Endothelial cell of umbilical vein (primary cell): Measurements from ENCODE around the gene CFAP20. TPM values are rescaled to one million over a fixed set of nuclear protein-coding genes. Genes with fewer than 3 reads are reported as not detected.

Source experiments
- BruUV-seq: library from RNA; stranded (reverse); fragments of 400-500 nt; replicated peaks from 2 replicates; lab custom pipeline; 2021; lab: Mats Ljungman, UMichigan
- CTCF ChIA-PET: fragments of 300-600, 350-600 bp; sonication (Branson Sonifier 250); formaldehyde crosslinking; loops from one replicate; lab custom pipeline; 2021; ENCODE audit warnings: antibody characterized with exemption, inconsistent platforms; lab: Charles Lee
- POLR2A ChIA-PET: fragments of 300-600, 350-600 bp; sonication (Branson Sonifier 250); formaldehyde crosslinking; loops from one replicate; lab custom pipeline; 2021; ENCODE audit warnings: antibody characterized with exemption, inconsistent platforms; lab: Charles Lee
- DNase-seq: peaks from one replicate; pipeline ENCODE4 v3.0.0-alpha.2; 2011; ENCODE audit warnings: low read depth, low spot score
- FAIRE-seq: peaks from 2 replicates; lab custom pipeline; 2011; peaks lifted over from hg19 to GRCh38; lab: Jason Lieb, UNC
- H2AFZ ChIP-seq: 2 replicates; pipeline ENCODE4 v1.6.0; 2012; ENCODE audit warnings: low read depth, low read length, control low read depth, inconsistent platforms
- H3K27ac ChIP-seq: 2 replicates; pipeline ENCODE4 v1.5.1; 2011; ENCODE audit warnings: low read depth, mild to moderate bottlenecking, control low read depth, low read length, moderate library complexity; ENCODE audit not compliant: insufficient read depth
- H3K27me3 ChIP-seq, 2 experiments: 2 replicates each; pipeline versions ENCODE4 v1.6.0 to v1.6.1; 2011; ENCODE audit warnings: low read length in 2 of 2, mixed read lengths in 1 of 2; ENCODE audit not compliant: control insufficient read depth in 2 of 2, insufficient read depth in 2 of 2
- H3K36me3 ChIP-seq, 2 experiments: 2 replicates in 1 of 2; 3 replicates in 1 of 2; pipeline ENCODE4 v1.5.1; 2011; ENCODE audit warnings: low read length in 2 of 2, mild to moderate bottlenecking in 1 of 2, moderate library complexity in 1 of 2; ENCODE audit not compliant: control insufficient read depth in 2 of 2, insufficient read depth in 2 of 2; ENCODE audit errors: extremely low read depth in 1 of 2
- H3K4me1 ChIP-seq: 3 replicates; pipeline ENCODE4 v1.5.1; 2011; ENCODE audit warnings: mild to moderate bottlenecking, low read length; ENCODE audit not compliant: control insufficient read depth, insufficient read depth; ENCODE audit errors: extremely low read depth
- H3K4me2 ChIP-seq: 2 replicates; pipeline ENCODE4 v1.6.1; 2011; ENCODE audit warnings: low read length, control low read depth, mixed read lengths; ENCODE audit not compliant: insufficient read depth
- H3K4me3 ChIP-seq, 3 experiments: fragments of 200-600 bp in 1 of 3; sonication (generic), shearing (Covaris generic) in 1 of 3; replicated peaks in 1 of 3; 2 replicates each; pipeline ENCODE4 v1.5.1; 2011 to 2016; ENCODE audit warnings: control low read depth in 3 of 3, low read length in 3 of 3, mild to moderate bottlenecking in 2 of 3, inconsistent platforms in 1 of 3, low read depth in 1 of 3, moderate library complexity in 1 of 3; ENCODE audit not compliant: insufficient read depth in 1 of 3
- H3K79me2 ChIP-seq: 2 replicates; pipeline ENCODE4 v1.6.0; 2012; ENCODE audit warnings: low read length, inconsistent platforms; ENCODE audit not compliant: control insufficient read depth, insufficient read depth
- H3K9ac ChIP-seq: replicated peaks from 2 replicates; pipeline ENCODE3; 2011; ENCODE audit warnings: low read length, control low read depth; ENCODE audit not compliant: insufficient read depth; ENCODE audit errors: extremely low read depth
- H3K9me1 ChIP-seq: replicated peaks from 3 replicates; pipeline ENCODE4 v1.6.0; 2011; ENCODE audit warnings: mild to moderate bottlenecking, low read length; ENCODE audit not compliant: control insufficient read depth, insufficient read depth; ENCODE audit errors: extremely low read depth
- H3K9me3 ChIP-seq: replicated peaks from 2 replicates; pipeline ENCODE4 v1.5.1; 2012; ENCODE audit warnings: low read length, inconsistent platforms; ENCODE audit not compliant: control insufficient read depth, insufficient read depth
- H4K20me1 ChIP-seq: replicated peaks from 2 replicates; pipeline ENCODE3; 2011; ENCODE audit warnings: mild to moderate bottlenecking, low read length; ENCODE audit not compliant: control insufficient read depth, insufficient read depth; ENCODE audit errors: extremely low read depth
- EZH2 ChIP-seq: IDR thresholded peaks from 2 replicates; pipeline ENCODE4 v1.6.1; 2012; ENCODE audit warnings: borderline replicate concordance, low read depth, mild to moderate bottlenecking, moderate library complexity, low read length, inconsistent platforms; ENCODE audit not compliant: severe bottlenecking
- FOS ChIP-seq: IDR thresholded peaks from 2 replicates; pipeline ENCODE4 v1.6.1; 2011; ENCODE audit warnings: mild to moderate bottlenecking, low read length, moderate library complexity, borderline replicate concordance; ENCODE audit not compliant: insufficient read depth
- GATA2 ChIP-seq: IDR thresholded peaks from 2 replicates; pipeline ENCODE4 v1.7.0; 2011; ENCODE audit warnings: low read depth, mild to moderate bottlenecking, moderate library complexity, mixed read lengths, low read length; ENCODE audit not compliant: insufficient read length, insufficient read depth
- JUN ChIP-seq: IDR thresholded peaks from 2 replicates; pipeline ENCODE4 v1.6.1; 2011; ENCODE audit warnings: borderline replicate concordance, low read depth; ENCODE audit not compliant: insufficient read length, insufficient read depth
- MYC ChIP-seq: IDR thresholded peaks from one replicate; pipeline ENCODE4 v1.6.1; 2011; ENCODE audit warnings: mild to moderate bottlenecking, low read depth, low read length
- POLR2A ChIP-seq: IDR thresholded peaks from 2 replicates; pipeline ENCODE4 v1.6.1; 2012; ENCODE audit warnings: low read depth, mild to moderate bottlenecking, control low read depth, low read length
- POLR2AphosphoS5 ChIP-seq: IDR thresholded peaks from 2 replicates; pipeline ENCODE4 v1.6.1; 2012; ENCODE audit warnings: low read depth, mild to moderate bottlenecking, control low read depth, low read length, moderate library complexity; ENCODE audit not compliant: insufficient read depth
- dilution Hi-C: fragments of 300-500 bp; cut with MboI; formaldehyde crosslinking; loops from one replicate; pipeline ENCODE4 v1.15.0; 2019; ENCODE audit warnings: low sequenced_read_pairs; ENCODE audit not compliant: extremely low pct_ligation_motif_present
- intact Hi-C: fragments of 100-400 bp; cut with micrococcal nuclease; formaldehyde crosslinking; loops from one replicate; pipeline ENCODE4 v1.10.0; 2022
- polyA plus RNA-seq, 4 experiments: library from polyadenylated mRNA; depleted of rRNA in 3 of 4; stranded (reverse) in 3 of 4; unstranded in 1 of 4; fragments of >200 nt; gene quantifications; 2 replicates each; pipeline versions ENCODE4 v1.2.1 to v1.2.3, GENCODE V29; 2011 to 2012; ENCODE audit warnings: missing spikeins in 1 of 4
- total RNA-seq: library from RNA; stranded (reverse); gene quantifications from 2 replicates; pipeline ENCODE4 v1.2.3, GENCODE V29; 2021
- TF ChIP-seq, protein P1 (sequence below): IDR thresholded peaks from 2 replicates; pipeline ENCODE4 v1.6.1; 2011; ENCODE audit not compliant: insufficient read depth, insufficient read length
- TF ChIP-seq, protein P2 (sequence below), 2 donors: IDR thresholded peaks; 1 replicate in 1 of 2; 2 replicates in 1 of 2; pipeline ENCODE4 v1.5.1; 2011; ENCODE audit warnings: low read length in 2 of 2, mild to moderate bottlenecking in 2 of 2, moderate library complexity in 2 of 2, control low read depth in 1 of 2, inconsistent platforms in 1 of 2, low read depth in 1 of 2; ENCODE audit not compliant: insufficient read depth in 1 of 2; ENCODE audit errors: extremely low read depth in 1 of 2

The CFAP20 gene
- total and polyA plus RNA-seq, 2 donors (not counting 3 experiments of a cell fraction or from before 2014, with no cell fraction given), result 44.7 to 70.9 TPM

- no peak for TF ChIP-seq JUN
- TF ChIP-seq POLR2AphosphoS5, result no peak
- no peak for TF ChIP-seq MYC
- TF ChIP-seq FOS, result no peak
- no peak for TF ChIP-seq POLR2A
- TF ChIP-seq, protein P1, sequence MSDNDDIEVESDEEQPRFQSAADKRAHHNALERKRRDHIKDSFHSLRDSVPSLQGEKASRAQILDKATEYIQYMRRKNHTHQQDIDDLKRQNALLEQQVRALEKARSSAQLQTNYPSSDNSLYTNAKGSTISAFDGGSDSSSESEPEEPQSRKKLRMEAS, result no peak
- no peak for TF ChIP-seq GATA2
- no peak for TF ChIP-seq EZH2
- TF ChIP-seq, protein P2, sequence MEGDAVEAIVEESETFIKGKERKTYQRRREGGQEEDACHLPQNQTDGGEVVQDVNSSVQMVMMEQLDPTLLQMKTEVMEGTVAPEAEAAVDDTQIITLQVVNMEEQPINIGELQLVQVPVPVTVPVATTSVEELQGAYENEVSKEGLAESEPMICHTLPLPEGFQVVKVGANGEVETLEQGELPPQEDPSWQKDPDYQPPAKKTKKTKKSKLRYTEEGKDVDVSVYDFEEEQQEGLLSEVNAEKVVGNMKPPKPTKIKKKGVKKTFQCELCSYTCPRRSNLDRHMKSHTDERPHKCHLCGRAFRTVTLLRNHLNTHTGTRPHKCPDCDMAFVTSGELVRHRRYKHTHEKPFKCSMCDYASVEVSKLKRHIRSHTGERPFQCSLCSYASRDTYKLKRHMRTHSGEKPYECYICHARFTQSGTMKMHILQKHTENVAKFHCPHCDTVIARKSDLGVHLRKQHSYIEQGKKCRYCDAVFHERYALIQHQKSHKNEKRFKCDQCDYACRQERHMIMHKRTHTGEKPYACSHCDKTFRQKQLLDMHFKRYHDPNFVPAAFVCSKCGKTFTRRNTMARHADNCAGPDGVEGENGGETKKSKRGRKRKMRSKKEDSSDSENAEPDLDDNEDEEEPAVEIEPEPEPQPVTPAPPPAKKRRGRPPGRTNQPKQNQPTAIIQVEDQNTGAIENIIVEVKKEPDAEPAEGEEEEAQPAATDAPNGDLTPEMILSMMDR (IDR thresholded peaks at IDR 0.05; ENCODE audit: extremely low read depth in 1 of 2, insufficient read depth in 1 of 2, low read depth in 1 of 2, low read length in 2 of 2), result no peak
- no peak for FAIRE-seq
- intact Hi-C loops (loop anchor here (10.0 kb wide), 1 partner anchor 390 kb away; the partner anchor contains the start of gene KATNB1), dilution Hi-C loops (no loop called here)
- H2AFZ ChIP-seq, result no peak overlapping the region
- no TSS peak for BruUV-seq
- peaks cover 47% of the 10 kb centered on the region for H3K4me1 ChIP-seq
- ChIA-PET POLR2A (no interaction called here), CTCF (no interaction called here)
- peak; percentile 15 for DNase-seq
- no peak overlapping the region for H3K4me3 ChIP-seq
- peaks cover 68% of the 10 kb centered on the region for H3K79me2 ChIP-seq
- no peaks in the 10 kb centered on the region for H3K36me3 ChIP-seq
- no peak overlapping the region for H3K9ac ChIP-seq
- H3K4me2 ChIP-seq, result no peak overlapping the region
- no peaks in the 10 kb centered on the region for H3K27me3 ChIP-seq
- no peaks in the 10 kb centered on the region for H3K9me3 ChIP-seq
- no peak overlapping the region for H3K27ac ChIP-seq
- H4K20me1 ChIP-seq, result peaks cover 4% of the 10 kb centered on the region
- H3K9me1 ChIP-seq, result no peaks in the 10 kb centered on the region
Measured at GRCh38 chr16:58124601-58124915, 4.6 kb downstream of the CFAP20 start.
